GM12878 (cell line): Measurements from ENCODE around the gene PPP4R3B.

Source experiments
- CTCF ChIP-seq, 3 experiments: IDR thresholded peaks in 2 of 3; conservative IDR thresholded peaks in 1 of 3; 2 replicates each; pipeline ENCODE4 v1.5.1; 2011; ENCODE audit warnings: low read depth in 3 of 3, low read length in 3 of 3, mild to moderate bottlenecking in 3 of 3, control low read depth in 2 of 3, moderate library complexity in 2 of 3, inconsistent platforms in 1 of 3, mixed read lengths in 1 of 3; ENCODE audit not compliant: control insufficient read depth in 2 of 3, insufficient read depth in 1 of 3; ENCODE audit errors: extremely low read depth in 1 of 3
- JUND ChIP-seq: IDR thresholded peaks from 2 replicates; pipeline ENCODE4 v1.6.1; 2012; ENCODE audit warnings: low read depth, mild to moderate bottlenecking, low read length, improper control_type of control experiment, moderate library complexity
- MEF2A ChIP-seq: IDR thresholded peaks from 2 replicates; pipeline ENCODE4 v1.6.1; 2011; ENCODE audit warnings: low read depth, mild to moderate bottlenecking, low read length, moderate library complexity; ENCODE audit not compliant: insufficient read depth
- POLR2AphosphoS5 ChIP-seq: IDR thresholded peaks from 2 replicates; pipeline ENCODE4 v1.6.1; 2011; ENCODE audit warnings: mild to moderate bottlenecking, low read length, inconsistent platforms
- TARDBP ChIP-seq: IDR thresholded peaks from 2 replicates; pipeline ENCODE4 v1.6.1; 2016; ENCODE audit warnings: borderline replicate concordance
- TF ChIP-seq, protein P1 (sequence below): IDR thresholded peaks from 2 replicates; pipeline ENCODE4 v1.6.1; 2011; ENCODE audit warnings: low read depth, low read length, improper control_type of control experiment, borderline replicate concordance

GRCh38 chr2:55585451-55586080 lies 31.9 kb downstream of the PPP4R3B start:
- TF ChIP-seq CTCF (IDR thresholded peaks at IDR 0.05 in 2 of 3, conservative IDR thresholded peaks at IDR 0.05 in 1 of 3; ENCODE audit: control insufficient read depth in 2 of 3, extremely low read depth in 1 of 3, insufficient read depth in 1 of 3, low read depth in 3 of 3, low read length in 3 of 3): no peak
- TF ChIP-seq, protein P1, sequence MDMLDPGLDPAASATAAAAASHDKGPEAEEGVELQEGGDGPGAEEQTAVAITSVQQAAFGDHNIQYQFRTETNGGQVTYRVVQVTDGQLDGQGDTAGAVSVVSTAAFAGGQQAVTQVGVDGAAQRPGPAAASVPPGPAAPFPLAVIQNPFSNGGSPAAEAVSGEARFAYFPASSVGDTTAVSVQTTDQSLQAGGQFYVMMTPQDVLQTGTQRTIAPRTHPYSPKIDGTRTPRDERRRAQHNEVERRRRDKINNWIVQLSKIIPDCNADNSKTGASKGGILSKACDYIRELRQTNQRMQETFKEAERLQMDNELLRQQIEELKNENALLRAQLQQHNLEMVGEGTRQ: no peak
- TF ChIP-seq MEF2A: no peak
- TF ChIP-seq TARDBP: no peak
- no peak for TF ChIP-seq JUND
- TF ChIP-seq POLR2AphosphoS5: no peak
